GM19238 (cell line): ENCODE results near the gene OR4D1.

Experiments
- DNase-seq: peaks from one replicate; pipeline ENCODE4 v3.0.0; 2011; ENCODE audit warnings: low spot score; ENCODE audit not compliant: insufficient read length

The OR4D1 gene

DNA sequence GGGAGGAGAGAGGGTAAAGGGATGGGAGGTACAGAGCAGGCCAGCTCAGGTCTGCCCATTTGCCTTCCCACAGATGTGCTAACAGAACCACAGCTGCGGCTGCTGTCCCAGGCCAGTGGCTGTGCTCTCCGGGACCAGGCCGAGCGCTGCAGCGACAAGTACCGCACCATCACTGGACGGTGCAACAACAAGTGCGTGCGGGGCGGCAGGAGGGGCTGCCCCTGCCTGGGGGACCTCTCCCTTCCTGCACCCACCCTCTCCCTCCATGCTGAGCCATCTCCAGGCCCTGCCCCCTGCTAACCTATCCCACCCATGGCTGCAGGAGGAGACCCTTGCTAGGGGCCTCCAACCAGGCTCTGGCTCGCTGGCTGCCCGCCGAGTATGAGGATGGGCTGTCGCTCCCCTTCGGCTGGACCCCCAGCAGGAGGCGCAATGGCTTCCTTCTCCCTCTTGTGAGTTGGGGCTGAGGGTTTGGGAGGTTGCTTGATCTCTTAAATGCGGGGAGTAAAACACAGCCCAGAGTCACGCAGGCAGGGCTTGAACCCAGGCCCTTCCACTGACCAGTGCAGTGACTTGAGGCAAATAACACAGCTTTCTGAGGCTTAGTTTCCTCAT is 45.6 kb downstream of the OR4D1 start:
- DNase-seq = no peak

DNA sequence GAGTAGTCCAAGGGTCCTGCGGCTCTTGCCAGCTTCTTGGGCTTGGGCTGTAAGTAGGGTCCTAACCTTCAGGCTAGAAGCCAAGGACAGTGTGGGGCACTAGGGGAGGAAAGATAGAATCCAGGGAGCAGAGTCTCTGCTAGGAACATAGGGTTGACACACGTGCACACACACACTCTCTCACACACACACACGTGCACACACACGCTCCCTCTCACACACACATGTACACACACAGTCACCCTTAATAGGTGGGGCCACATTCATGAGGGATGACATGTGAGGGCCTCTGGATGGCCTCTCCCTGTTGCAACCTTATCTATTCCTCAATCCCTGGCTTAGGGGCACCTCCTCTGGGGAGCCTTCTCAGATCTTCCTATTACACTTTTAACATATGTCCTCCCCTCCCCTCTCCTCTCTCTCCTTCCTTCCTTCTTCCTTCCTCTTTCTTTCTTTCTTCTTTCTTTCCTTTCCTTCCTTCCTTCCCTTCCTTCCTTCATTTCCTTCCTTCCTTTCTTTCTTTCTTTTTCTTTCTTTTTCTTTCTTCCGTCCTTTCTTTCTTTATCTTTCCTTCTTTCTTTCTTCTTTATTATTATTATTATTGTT is 47.4 kb downstream of the OR4D1 start:
- no peak for DNase-seq

DNA sequence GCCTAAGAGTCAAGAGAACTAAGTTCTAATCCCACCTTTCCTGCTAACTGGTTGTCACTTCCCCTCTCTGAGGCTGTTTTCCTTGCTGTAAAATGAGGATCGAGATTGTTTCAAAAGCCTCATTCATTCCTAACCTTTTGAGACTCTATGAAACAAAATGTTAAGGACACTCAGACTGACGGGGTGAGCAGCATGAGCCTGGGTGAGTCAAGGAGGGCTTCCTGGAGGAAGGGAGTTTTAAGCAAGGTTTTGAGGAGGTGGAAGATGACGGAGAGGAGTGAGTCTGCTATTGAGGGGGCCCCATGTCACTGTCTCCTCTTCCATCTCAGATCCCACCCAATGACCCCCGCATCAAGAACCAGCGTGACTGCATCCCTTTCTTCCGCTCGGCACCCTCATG is 48.4 kb downstream of the OR4D1 start:
- DNase-seq = no peak

DNA sequence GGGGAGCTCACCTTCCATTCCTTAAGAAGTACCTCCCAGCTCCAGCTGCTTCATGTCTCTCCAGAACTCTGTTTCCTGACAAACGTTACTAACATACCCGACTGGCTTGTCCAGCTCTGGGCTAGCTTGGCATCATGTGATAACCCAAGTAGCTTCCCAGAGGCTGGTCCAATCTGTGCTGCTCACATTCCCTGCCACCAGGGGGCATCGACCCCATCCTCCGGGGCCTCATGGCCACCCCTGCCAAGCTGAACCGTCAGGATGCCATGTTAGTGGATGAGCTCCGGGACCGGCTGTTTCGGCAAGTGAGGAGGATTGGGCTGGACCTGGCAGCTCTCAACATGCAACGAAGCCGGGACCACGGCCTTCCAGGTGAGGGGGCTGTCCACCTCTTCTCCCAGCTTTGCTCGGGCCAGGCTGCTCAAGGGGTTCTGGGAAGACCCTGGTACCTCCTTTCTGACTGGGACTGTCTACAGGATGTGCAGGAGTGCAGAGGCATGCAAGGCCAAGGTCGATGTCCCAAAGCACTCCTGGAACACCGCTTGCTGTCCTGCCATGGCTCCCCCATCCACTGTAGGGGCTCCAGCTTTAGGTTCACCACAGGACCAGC is 51.9 kb downstream of the OR4D1 start:
- peak; percentile 64 for DNase-seq

DNA sequence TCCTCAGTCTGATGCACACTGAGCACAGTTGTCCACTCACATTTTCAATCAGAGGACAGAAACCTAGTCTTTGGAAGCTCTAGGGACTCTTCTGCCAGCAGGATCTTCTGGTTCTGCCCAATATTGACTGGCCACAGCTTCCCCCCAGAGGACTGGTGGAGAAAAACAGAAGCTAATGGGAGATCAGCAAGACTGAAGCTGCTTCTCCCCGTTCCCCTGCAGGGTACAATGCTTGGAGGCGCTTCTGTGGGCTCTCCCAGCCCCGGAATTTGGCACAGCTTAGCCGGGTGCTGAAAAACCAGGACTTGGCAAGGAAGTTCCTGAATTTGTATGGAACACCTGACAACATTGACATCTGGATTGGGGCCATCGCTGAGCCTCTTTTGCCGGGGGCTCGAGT is 54.7 kb downstream of the OR4D1 start:
- DNase-seq = no peak

DNA sequence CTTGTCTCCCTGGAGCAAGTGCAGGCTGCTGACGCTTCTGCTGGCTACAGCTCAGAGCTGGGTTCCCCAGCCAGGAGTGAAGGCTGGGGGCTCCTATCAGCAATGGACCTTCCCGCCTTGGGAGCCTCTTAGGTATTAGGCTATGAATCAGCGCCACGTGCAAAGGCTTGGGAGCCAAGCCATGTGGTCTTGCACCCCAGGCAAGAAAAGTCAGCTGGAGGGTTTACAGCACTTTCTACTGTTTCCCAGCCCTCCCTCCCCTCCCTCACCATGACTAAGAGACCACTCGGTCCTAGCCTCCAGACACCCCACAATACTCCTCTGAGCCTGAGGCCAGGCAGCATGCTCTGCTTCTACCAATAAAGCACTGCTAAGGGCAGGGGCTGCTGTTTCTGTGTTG is 56.6 kb downstream of the OR4D1 start:
- no peak for DNase-seq

DNA sequence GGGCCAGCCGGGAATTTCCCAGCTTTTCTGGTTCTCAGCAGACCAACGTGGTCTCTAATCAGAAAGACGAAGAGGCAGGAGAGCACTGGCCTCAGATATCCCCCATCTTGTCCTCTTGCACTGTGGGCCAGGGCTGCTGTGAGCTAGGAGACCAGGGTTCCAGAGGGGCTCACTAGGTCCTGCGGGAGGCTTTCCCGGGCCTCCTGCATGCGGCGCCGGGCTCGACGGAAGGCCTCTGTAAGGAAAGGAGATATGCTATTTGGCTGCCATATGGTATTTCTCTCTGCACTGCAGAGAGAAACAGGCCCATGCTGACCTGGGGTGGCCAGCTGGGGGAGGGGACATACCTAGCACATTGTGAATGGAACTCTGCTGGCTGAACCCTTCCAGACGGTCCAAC is 57.8 kb downstream of the OR4D1 start:
- no peak for DNase-seq

DNA sequence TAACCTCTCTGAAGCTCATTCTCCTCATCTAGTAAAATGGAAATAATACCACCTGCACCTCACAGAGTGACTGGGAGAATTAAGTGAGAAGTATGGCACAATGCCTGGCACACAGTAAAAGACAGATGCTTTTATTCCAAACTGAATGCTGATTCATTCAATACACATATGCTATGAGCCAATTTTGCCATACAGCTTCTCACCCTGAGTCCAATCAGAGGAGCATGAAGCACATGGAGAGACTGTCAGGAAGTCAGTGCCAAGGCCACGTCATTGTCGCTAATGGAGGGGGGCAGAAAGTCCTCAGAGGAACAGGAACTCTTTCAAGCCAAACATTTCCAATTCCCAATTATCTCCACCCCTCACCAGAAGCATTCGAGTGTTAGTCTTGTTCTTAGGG is 59.3 kb downstream of the OR4D1 start:
- no peak for DNase-seq

DNA sequence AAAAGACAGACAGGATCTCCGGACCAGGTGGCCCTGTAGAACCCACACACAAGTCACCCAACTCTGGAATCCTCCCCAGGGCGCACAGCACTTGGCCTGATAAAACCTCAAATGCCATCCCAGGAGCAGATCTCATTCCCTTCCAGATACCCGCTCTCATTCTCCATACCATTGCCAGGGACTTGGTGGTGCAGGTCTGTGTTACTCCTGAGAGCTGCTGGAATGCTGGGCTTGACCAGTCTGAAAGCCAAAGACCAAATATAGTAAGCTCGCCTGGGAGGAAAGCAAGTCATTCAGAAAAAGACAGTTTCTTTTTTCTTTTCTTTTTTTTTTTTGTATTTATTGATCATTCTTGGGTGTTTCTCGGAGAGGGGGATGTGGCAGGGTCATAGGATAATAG is 60.2 kb downstream of the OR4D1 start:
- no peak for DNase-seq
